K562 (cell line): ENCODE data around the gene RAB3GAP2. TPM values are rescaled to one million over a fixed set of nuclear protein-coding genes. Genes with fewer than 3 reads are reported as not detected.

Experiments
- CHD2 ChIP-seq: IDR thresholded peaks from 2 replicates; pipeline ENCODE4 v1.6.1; 2011; ENCODE audit warnings: low read depth, low read length
- MIER1 ChIP-seq: fragments of 450-650 bp; IDR thresholded peaks from 2 replicates; pipeline ENCODE4 v1.6.1; 2016; ENCODE audit warnings: antibody characterized with exemption, mild to moderate bottlenecking, low read depth
- NRF1 ChIP-seq, 2 experiments: fragments of 450-650 bp; IDR thresholded peaks in 1 of 2; conservative IDR thresholded peaks in 1 of 2; 2 replicates each; pipeline ENCODE4 v1.6.1; 2014; ENCODE audit warnings: mild to moderate bottlenecking in 2 of 2
- POLR2G ChIP-seq: fragments of 200-400 bp; formaldehyde crosslinking; IDR thresholded peaks from 2 replicates; pipeline ENCODE4 v1.6.1; 2017; ENCODE audit warnings: low read depth, mild to moderate bottlenecking, antibody characterized with exemption, low read length, moderate library complexity
- polyA plus RNA-seq, 8 experiments: library from polyadenylated mRNA; depleted of rRNA in 4 of 8; stranded (reverse) in 5 of 8; unstranded in 3 of 8; fragments of >200 nt; fragmentation: Nextera tagmentation in 2 of 8; fragmentation: Illumina TruSeq in 1 of 8; extraction: Ambion mirVana in 2 of 8; extraction: Trizol in 1 of 8; gene quantifications; 2 replicates each; pipeline versions ENCODE4 v1.2.1 to v1.2.3, GENCODE V29; 2011 to 2014; ENCODE audit warnings: inconsistent platforms in 1 of 8, missing spikeins in 1 of 8
- total RNA-seq, 7 experiments: library from RNA; depleted of rRNA in 6 of 7; stranded (reverse); fragments of >200 nt in 6 of 7; fragmentation: Illumina TruSeq in 2 of 7; extraction: Trizol in 2 of 7; gene quantifications; 2 replicates each; pipeline versions ENCODE4 v1.2.1 to v1.2.3, GENCODE V29; 2011 to 2021; ENCODE audit warnings: low replicate concordance in 1 of 7
- TF ChIP-seq, protein P1 (sequence below): fragments of 450-650 bp; IDR thresholded peaks from 2 replicates; pipeline ENCODE4 v1.6.1; 2017; ENCODE audit warnings: antibody characterized with exemption
- TF ChIP-seq, protein P2 (sequence below): sonication (generic); formaldehyde crosslinking; IDR thresholded peaks from 2 replicates; pipeline ENCODE4 v1.8.0; 2023; ENCODE audit warnings: missing genetic modification reagents, mild to moderate bottlenecking, borderline replicate concordance
- TF ChIP-seq, protein P3 (sequence below), 2 experiments: fragments of 450-650 bp; IDR thresholded peaks; 2 replicates each; pipeline ENCODE4 v1.6.1; 2016

RAB3GAP2 gene
- total and polyA plus RNA-seq, 9 of the 15 experiments (the other 6 are each of a cell fraction or from before 2014, with no cell fraction given), result 14.1 to 69.1 (median 32.2) TPM

- TF ChIP-seq MIER1 (0 out of 2 replicates have a peak, but pooled peaks have one; percentile 47), CHD2 (0 out of 2 replicates have a peak, but pooled peaks have one; percentile 2), NRF1 (conservative IDR thresholded peaks at IDR 0.05 in 1 of 2, IDR thresholded peaks at IDR 0.05 in 1 of 2) (no peak), POLR2G (no peak)
- TF ChIP-seq, protein P1, sequence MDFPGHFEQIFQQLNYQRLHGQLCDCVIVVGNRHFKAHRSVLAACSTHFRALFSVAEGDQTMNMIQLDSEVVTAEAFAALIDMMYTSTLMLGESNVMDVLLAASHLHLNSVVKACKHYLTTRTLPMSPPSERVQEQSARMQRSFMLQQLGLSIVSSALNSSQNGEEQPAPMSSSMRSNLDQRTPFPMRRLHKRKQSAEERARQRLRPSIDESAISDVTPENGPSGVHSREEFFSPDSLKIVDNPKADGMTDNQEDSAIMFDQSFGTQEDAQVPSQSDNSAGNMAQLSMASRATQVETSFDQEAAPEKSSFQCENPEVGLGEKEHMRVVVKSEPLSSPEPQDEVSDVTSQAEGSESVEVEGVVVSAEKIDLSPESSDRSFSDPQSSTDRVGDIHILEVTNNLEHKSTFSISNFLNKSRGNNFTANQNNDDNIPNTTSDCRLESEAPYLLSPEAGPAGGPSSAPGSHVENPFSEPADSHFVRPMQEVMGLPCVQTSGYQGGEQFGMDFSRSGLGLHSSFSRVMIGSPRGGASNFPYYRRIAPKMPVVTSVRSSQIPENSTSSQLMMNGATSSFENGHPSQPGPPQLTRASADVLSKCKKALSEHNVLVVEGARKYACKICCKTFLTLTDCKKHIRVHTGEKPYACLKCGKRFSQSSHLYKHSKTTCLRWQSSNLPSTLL, result 0 out of 2 replicates have a peak, but pooled peaks have one; percentile 32
- TF ChIP-seq, protein P2, sequence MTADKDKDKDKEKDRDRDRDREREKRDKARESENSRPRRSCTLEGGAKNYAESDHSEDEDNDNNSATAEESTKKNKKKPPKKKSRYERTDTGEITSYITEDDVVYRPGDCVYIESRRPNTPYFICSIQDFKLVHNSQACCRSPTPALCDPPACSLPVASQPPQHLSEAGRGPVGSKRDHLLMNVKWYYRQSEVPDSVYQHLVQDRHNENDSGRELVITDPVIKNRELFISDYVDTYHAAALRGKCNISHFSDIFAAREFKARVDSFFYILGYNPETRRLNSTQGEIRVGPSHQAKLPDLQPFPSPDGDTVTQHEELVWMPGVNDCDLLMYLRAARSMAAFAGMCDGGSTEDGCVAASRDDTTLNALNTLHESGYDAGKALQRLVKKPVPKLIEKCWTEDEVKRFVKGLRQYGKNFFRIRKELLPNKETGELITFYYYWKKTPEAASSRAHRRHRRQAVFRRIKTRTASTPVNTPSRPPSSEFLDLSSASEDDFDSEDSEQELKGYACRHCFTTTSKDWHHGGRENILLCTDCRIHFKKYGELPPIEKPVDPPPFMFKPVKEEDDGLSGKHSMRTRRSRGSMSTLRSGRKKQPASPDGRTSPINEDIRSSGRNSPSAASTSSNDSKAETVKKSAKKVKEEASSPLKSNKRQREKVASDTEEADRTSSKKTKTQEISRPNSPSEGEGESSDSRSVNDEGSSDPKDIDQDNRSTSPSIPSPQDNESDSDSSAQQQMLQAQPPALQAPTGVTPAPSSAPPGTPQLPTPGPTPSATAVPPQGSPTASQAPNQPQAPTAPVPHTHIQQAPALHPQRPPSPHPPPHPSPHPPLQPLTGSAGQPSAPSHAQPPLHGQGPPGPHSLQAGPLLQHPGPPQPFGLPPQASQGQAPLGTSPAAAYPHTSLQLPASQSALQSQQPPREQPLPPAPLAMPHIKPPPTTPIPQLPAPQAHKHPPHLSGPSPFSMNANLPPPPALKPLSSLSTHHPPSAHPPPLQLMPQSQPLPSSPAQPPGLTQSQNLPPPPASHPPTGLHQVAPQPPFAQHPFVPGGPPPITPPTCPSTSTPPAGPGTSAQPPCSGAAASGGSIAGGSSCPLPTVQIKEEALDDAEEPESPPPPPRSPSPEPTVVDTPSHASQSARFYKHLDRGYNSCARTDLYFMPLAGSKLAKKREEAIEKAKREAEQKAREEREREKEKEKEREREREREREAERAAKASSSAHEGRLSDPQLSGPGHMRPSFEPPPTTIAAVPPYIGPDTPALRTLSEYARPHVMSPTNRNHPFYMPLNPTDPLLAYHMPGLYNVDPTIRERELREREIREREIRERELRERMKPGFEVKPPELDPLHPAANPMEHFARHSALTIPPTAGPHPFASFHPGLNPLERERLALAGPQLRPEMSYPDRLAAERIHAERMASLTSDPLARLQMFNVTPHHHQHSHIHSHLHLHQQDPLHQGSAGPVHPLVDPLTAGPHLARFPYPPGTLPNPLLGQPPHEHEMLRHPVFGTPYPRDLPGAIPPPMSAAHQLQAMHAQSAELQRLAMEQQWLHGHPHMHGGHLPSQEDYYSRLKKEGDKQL (CRISPR knock-in tag), result 0 out of 2 replicates have a peak, but pooled peaks have one; percentile 92
- TF ChIP-seq, protein P3, sequence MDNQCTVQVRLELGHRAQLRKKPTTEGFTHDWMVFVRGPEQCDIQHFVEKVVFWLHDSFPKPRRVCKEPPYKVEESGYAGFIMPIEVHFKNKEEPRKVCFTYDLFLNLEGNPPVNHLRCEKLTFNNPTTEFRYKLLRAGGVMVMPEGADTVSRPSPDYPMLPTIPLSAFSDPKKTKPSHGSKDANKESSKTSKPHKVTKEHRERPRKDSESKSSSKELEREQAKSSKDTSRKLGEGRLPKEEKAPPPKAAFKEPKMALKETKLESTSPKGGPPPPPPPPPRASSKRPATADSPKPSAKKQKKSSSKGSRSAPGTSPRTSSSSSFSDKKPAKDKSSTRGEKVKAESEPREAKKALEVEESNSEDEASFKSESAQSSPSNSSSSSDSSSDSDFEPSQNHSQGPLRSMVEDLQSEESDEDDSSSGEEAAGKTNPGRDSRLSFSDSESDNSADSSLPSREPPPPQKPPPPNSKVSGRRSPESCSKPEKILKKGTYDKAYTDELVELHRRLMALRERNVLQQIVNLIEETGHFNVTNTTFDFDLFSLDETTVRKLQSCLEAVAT (IDR thresholded peaks at IDR 0.05), result peak in 1 of 2 experiments; percentile 62; a peak in 1 of 4 replicates
Measured at GRCh38 chr1:220271706-220272046, 577 bp downstream of the RAB3GAP2 start (continued).
